HepG2 (cell line): ENCODE measurements around the gene CDK12. TPM values are rescaled to one million over a fixed set of nuclear protein-coding genes. Genes with fewer than 3 reads are reported as not detected.

Source experiments
- ADNP ChIP-seq: sonication (generic); formaldehyde crosslinking; IDR thresholded peaks from 2 replicates; pipeline ENCODE4 v1.4.0; 2020; ENCODE audit warnings: missing genetic modification reagents
- FOSL1 ChIP-seq: sonication (generic); formaldehyde crosslinking; IDR thresholded peaks from 2 replicates; pipeline ENCODE4 v1.9.0; 2021; ENCODE audit warnings: missing genetic modification reagents, borderline replicate concordance
- FOXC1 ChIP-seq: sonication (generic); formaldehyde crosslinking; IDR thresholded peaks from 2 replicates; pipeline ENCODE4 v1.8.0; 2022; ENCODE audit warnings: mild to moderate bottlenecking, missing genetic modification reagents, borderline replicate concordance
- JUNB ChIP-seq: sonication (generic); formaldehyde crosslinking; IDR thresholded peaks from 2 replicates; pipeline ENCODE4 v1.8.0; 2022; ENCODE audit warnings: missing genetic modification reagents, mild to moderate bottlenecking, borderline replicate concordance
- MZF1 ChIP-seq: sonication (generic); formaldehyde crosslinking; IDR thresholded peaks from 2 replicates; pipeline ENCODE4 v1.8.1; 2023; ENCODE audit warnings: mild to moderate bottlenecking, missing genetic modification reagents, borderline replicate concordance
- NFIB ChIP-seq: sonication (generic); formaldehyde crosslinking; IDR thresholded peaks from 2 replicates; pipeline ENCODE4 v1.9.0; 2021; ENCODE audit warnings: missing genetic modification reagents, mild to moderate bottlenecking, borderline replicate concordance
- NR2F2 ChIP-seq: IDR thresholded peaks from 2 replicates; pipeline ENCODE4 v1.6.1; 2012; ENCODE audit warnings: low read depth, inconsistent platforms, borderline replicate concordance
- SKIL ChIP-seq: sonication (generic); formaldehyde crosslinking; IDR thresholded peaks from 2 replicates; pipeline ENCODE4 v1.8.0; 2022; ENCODE audit warnings: missing genetic modification reagents, mild to moderate bottlenecking, moderate library complexity, borderline replicate concordance
- ZNF224 ChIP-seq: sonication (generic); formaldehyde crosslinking; IDR thresholded peaks from 2 replicates; pipeline ENCODE4 v1.5.0; 2020; ENCODE audit warnings: mild to moderate bottlenecking, missing genetic modification reagents
- ZNF230 ChIP-seq: sonication (generic); formaldehyde crosslinking; IDR thresholded peaks from 2 replicates; pipeline ENCODE4 v1.4.0; 2020; ENCODE audit warnings: mild to moderate bottlenecking, missing genetic modification reagents
- ZNF235 ChIP-seq: sonication (generic); formaldehyde crosslinking; IDR thresholded peaks from 2 replicates; pipeline ENCODE4 v1.8.1; 2023; ENCODE audit warnings: mild to moderate bottlenecking, missing genetic modification reagents, borderline replicate concordance
- ZNF292 ChIP-seq: sonication (generic); formaldehyde crosslinking; IDR thresholded peaks from 2 replicates; pipeline ENCODE4 v1.8.1; 2022; ENCODE audit warnings: mild to moderate bottlenecking, low read depth, missing genetic modification reagents, borderline replicate concordance
- ZNF503 ChIP-seq: sonication (generic); formaldehyde crosslinking; IDR thresholded peaks from 2 replicates; pipeline ENCODE4 v1.4.0; 2020; ENCODE audit warnings: missing genetic modification reagents
- ZNF510 ChIP-seq: sonication (generic); formaldehyde crosslinking; IDR thresholded peaks from 2 replicates; pipeline ENCODE4 v1.4.0; 2020; ENCODE audit warnings: low read depth, mild to moderate bottlenecking, missing genetic modification reagents
- ZNF547 ChIP-seq: sonication (generic); formaldehyde crosslinking; IDR thresholded peaks from 2 replicates; pipeline ENCODE4 v1.5.1; 2020; ENCODE audit warnings: mild to moderate bottlenecking, missing genetic modification reagents
- ZNF549 ChIP-seq: sonication (generic); formaldehyde crosslinking; IDR thresholded peaks from 2 replicates; pipeline ENCODE4 v1.5.0; 2020; ENCODE audit warnings: missing genetic modification reagents
- ZNF564 ChIP-seq: sonication (generic); formaldehyde crosslinking; IDR thresholded peaks from 2 replicates; pipeline ENCODE4 v1.8.1; 2023; ENCODE audit warnings: mild to moderate bottlenecking, missing genetic modification reagents
- ZNF672 ChIP-seq: sonication (generic); formaldehyde crosslinking; IDR thresholded peaks from 2 replicates; pipeline ENCODE4 v1.8.1; 2022; ENCODE audit warnings: missing genetic modification reagents
- ZNF883 ChIP-seq: sonication (generic); formaldehyde crosslinking; IDR thresholded peaks from 2 replicates; pipeline ENCODE4 v1.5.1; 2020; ENCODE audit warnings: mild to moderate bottlenecking, missing genetic modification reagents; ENCODE audit errors: not compliant biosample characterization
- polyA plus RNA-seq, 8 experiments: library from polyadenylated mRNA; depleted of rRNA in 3 of 8; stranded (reverse) in 7 of 8; unstranded in 1 of 8; fragments of >200 nt; fragmentation: Illumina TruSeq in 4 of 8; extraction: Trizol in 4 of 8; gene quantifications; 2 replicates each; pipeline versions ENCODE4 v1.2.1 to v1.2.3, GENCODE V29; 2011 to 2016; ENCODE audit warnings: low read depth in 4 of 8, missing spikeins in 1 of 8, mixed read lengths in 1 of 8; ENCODE audit not compliant: insufficient read depth in 1 of 8
- total RNA-seq, 5 experiments: library from RNA; depleted of rRNA; stranded (reverse); fragments of >200 nt; fragmentation: Illumina TruSeq; extraction: Trizol; gene quantifications; 2 replicates each; pipeline ENCODE4 v1.2.3, GENCODE V29; 2016; ENCODE audit warnings: low read depth in 1 of 5
- TF ChIP-seq, protein P1 (sequence below): sonication (generic); formaldehyde crosslinking; IDR thresholded peaks from 2 replicates; pipeline ENCODE4 v1.4.0; 2020; ENCODE audit warnings: mild to moderate bottlenecking, missing genetic modification reagents
- TF ChIP-seq, protein P2 (sequence below): sonication (generic); formaldehyde crosslinking; IDR thresholded peaks from 2 replicates; pipeline ENCODE4 v1.5.1; 2020; ENCODE audit warnings: missing genetic modification reagents, mild to moderate bottlenecking, borderline replicate concordance
- TF ChIP-seq, protein P3 (sequence below): sonication (generic); IDR thresholded peaks from 2 replicates; pipeline ENCODE4 v1.6.1; 2016; ENCODE audit warnings: low read depth, borderline replicate concordance

The CDK12 gene
- total and polyA plus RNA-seq, 2 of the 13 experiments (the other 11 are each of a cell fraction or from before 2014, with no cell fraction given) = 24.0 to 88.6 TPM

DNA sequence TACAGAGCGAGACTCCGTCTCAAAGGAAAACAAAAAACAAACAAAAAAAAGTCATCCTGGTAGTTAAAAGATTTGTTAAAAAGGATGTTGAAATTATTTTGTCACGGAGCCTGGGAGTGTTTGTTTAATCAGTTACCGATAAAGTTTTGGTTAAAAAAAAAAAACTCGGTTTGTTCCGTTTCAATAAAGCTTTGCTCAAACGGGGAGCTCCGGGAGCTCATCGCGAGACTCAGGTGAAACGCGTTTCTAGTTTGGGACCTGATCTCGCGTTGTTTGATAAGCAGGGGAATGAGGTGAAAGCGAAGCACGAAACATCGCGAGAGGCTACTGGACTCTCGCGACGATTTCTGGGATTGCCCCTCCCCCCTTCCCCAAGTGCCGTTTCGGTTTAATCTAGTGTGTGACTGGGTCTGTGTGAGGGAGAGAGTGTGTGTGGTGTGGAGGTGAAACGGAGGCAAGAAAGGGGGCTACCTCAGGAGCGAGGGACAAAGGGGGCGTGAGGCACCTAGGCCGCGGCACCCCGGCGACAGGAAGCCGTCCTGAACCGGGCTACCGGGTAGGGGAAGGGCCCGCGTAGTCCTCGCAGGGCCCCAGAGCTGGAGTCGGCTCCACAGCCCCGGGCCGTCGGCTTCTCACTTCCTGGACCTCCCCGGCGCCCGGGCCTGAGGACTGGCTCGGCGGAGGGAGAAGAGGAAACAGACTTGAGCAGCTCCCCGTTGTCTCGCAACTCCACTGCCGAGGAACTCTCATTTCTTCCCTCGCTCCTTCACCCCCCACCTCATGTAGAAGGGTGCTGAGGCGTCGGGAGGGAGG, at the start of gene CDK12 (continued):
- TF ChIP-seq ZNF503 (CRISPR knock-in tag) (peak; percentile 65; the same call in 1 of the 2 replicates), FOSL1 (CRISPR knock-in tag) (0 out of 2 replicates have a peak, but pooled peaks have one; percentile 18), ZNF564 (CRISPR knock-in tag) (peak; percentile 83; the same call in 1 of the 2 replicates), ZNF883 (CRISPR knock-in tag) (no peak), JUNB (CRISPR knock-in tag) (no peak), ZNF672 (CRISPR knock-in tag) (no peak), MZF1 (CRISPR knock-in tag) (0 out of 2 replicates have a peak, but pooled peaks have one; percentile 22), ZNF224 (CRISPR knock-in tag) (no peak), ZNF549 (CRISPR knock-in tag) (no peak), ADNP (CRISPR knock-in tag) (no peak), ZNF235 (CRISPR knock-in tag) (no peak), FOXC1 (peak; percentile 87), NFIB (CRISPR knock-in tag) (no peak), SKIL (CRISPR knock-in tag) (no peak), ZNF510 (CRISPR knock-in tag) (peak; percentile 46; the same call in 1 of the 2 replicates), ZNF292 (no peak; the same call in 1 of the 2 replicates), NR2F2 (peak; percentile 76), ZNF547 (CRISPR knock-in tag) (peak; percentile 78; the same call in 1 of the 2 replicates), ZNF230 (CRISPR knock-in tag) (0 out of 2 replicates have a peak, but pooled peaks have one; percentile 33)
- TF ChIP-seq, protein P1, sequence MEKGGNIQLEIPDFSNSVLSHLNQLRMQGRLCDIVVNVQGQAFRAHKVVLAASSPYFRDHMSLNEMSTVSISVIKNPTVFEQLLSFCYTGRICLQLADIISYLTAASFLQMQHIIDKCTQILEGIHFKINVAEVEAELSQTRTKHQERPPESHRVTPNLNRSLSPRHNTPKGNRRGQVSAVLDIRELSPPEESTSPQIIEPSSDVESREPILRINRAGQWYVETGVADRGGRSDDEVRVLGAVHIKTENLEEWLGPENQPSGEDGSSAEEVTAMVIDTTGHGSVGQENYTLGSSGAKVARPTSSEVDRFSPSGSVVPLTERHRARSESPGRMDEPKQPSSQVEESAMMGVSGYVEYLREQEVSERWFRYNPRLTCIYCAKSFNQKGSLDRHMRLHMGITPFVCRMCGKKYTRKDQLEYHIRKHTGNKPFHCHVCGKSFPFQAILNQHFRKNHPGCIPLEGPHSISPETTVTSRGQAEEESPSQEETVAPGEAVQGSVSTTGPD (CRISPR knock-in tag) = no peak
- TF ChIP-seq, protein P2, sequence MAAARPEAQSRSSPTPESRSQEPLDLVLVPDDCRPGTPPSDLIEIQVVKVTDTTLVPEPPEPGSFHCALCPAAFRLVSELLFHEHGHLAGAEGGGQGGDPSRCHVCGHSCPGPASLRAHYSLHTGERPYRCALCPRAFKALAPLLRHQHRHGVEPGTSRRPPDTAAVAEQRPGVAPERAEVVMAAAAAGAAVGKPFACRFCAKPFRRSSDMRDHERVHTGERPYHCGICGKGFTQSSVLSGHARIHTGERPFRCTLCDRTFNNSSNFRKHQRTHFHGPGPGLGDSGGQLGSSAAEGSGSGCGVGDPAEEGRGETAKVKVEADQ (CRISPR knock-in tag) = peak; percentile 57
- TF ChIP-seq, protein P3, sequence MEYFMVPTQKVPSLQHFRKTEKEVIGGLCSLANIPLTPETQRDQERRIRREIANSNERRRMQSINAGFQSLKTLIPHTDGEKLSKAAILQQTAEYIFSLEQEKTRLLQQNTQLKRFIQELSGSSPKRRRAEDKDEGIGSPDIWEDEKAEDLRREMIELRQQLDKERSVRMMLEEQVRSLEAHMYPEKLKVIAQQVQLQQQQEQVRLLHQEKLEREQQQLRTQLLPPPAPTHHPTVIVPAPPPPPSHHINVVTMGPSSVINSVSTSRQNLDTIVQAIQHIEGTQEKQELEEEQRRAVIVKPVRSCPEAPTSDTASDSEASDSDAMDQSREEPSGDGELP = peak; percentile 22; the same call in 1 of the 2 replicates
